ENCODE results near the gene LRBA. TPM values are rescaled to one million over a fixed set of nuclear protein-coding genes. Genes with fewer than 3 reads are reported as not detected.

The LRBA gene
- total and polyA plus RNA-seq, 9 of the 15 experiments (the other 6 are each of a cell fraction or from before 2014, with no cell fraction given), result 24.2 to 88.7 (median 59.7) TPM

GRCh38 chr4:150306719-150307118, 708.4 kb downstream of the LRBA start:
- WGBS (ENCODE audit: insufficient coverage, low coverage, missing lambda C conversion rate), result 65% methylated on average over 1 of the region's 1 CpG
- H3K4me2 ChIP-seq (ENCODE audit: insufficient read depth, low read length), result no peak overlapping the region
- intact Hi-C loops (cut with micrococcal nuclease), result no loop called here

GRCh38 chr4:150305995-150306394, 709.1 kb downstream of the LRBA start:
- Histone ChIP-seq H3K9me1 (ENCODE audit: control insufficient read depth, insufficient read depth, low read length) (no peaks in the 10 kb centered on the region), H3K9ac (ENCODE audit: insufficient read depth in 1 of 2, low read depth in 2 of 2, low read length in 2 of 2) (no peak overlapping the region), H3K79me2 (ENCODE audit: control insufficient read depth, insufficient read depth, low read length) (no peaks in the 10 kb centered on the region), H3K27me3 (ENCODE audit: control insufficient read depth in 2 of 2, insufficient read depth in 2 of 2, low read length in 2 of 2) (no peaks in the 10 kb centered on the region), H3K27ac (ENCODE audit: extremely low read depth, low read depth, low read length) (no peak overlapping the region), H3K4me1 (replicated peaks in 1 of 2; ENCODE audit: control insufficient read depth in 2 of 2, insufficient read depth in 2 of 2, low read length in 2 of 2) (peaks cover 0 to 2% of the 10 kb centered on the region in 2 experiments; a peak in 1 of 5 replicates), H3K4me3 (no peak overlapping the region), H4K20me1 (replicated peaks; ENCODE audit: control insufficient read depth, insufficient read depth, low read length) (no peaks in the 10 kb centered on the region), H3K9me3 (replicated peaks; ENCODE audit: control insufficient read depth, insufficient read depth, low read depth, low read length) (no peaks in the 10 kb centered on the region), H3K4me2 (ENCODE audit: insufficient read depth, low read length) (no peak overlapping the region), H3K36me3 (ENCODE audit: control insufficient read depth, insufficient read depth, low read length) (peaks cover 6% of the 10 kb centered on the region; the same call in 1 of the 3 replicates), H2AFZ (ENCODE audit: low read depth, low read length) (no peak overlapping the region)
- ChIA-PET POLR2A (interaction anchor here (0.7 kb wide), 1 partner anchor 9 kb away, joined by 4 read pairs; no protein-coding TSS in a partner anchor), CTCF (ENCODE audit: low intra/inter-chr PET ratio) (no interaction called here)
- WGBS (ENCODE audit: insufficient coverage, low coverage, missing lambda C conversion rate), result 82% methylated on average over 2 of the region's 2 CpGs
- no TSS peak for BruUV-seq (replicated peaks)
- ATAC-seq (no peak), DNase-seq (ENCODE audit: extremely low read depth in 1 of 4, low spot score in 3 of 4) (no peak), FAIRE-seq (no peak)
- in situ Hi-C loops (cut with MboI), result no loop called here
- intact Hi-C loops (cut with micrococcal nuclease), result no loop called here
- TF ChIP-seq NKRF (IDR thresholded peaks at IDR 0.05; ENCODE audit: borderline replicate concordance) (no peak), TCF15 (CRISPR knock-in tag; IDR thresholded peaks at IDR 0.05) (no peak), HBP1 (CRISPR knock-in tag; IDR thresholded peaks at IDR 0.05) (no peak), NR4A1 (CRISPR knock-in tag; IDR thresholded peaks at IDR 0.05) (no peak), NR4A1 (tag; IDR thresholded peaks at IDR 0.05) (no peak), JUND (IDR thresholded peaks at IDR 0.05; ENCODE audit: borderline replicate concordance, low read depth, low read length) (no peak), JUND (tag; IDR thresholded peaks at IDR 0.05; ENCODE audit: borderline replicate concordance, low read depth, low read length) (no peak), SNRNP70 (optimal IDR thresholded peaks at IDR 0.05; ENCODE audit: low read depth, low read length) (no peak), GATA2 (CRISPR knock-in tag; IDR thresholded peaks at IDR 0.05) (no peak)

More at GRCh38 chr4:150306719-150307118, 708.4 kb downstream of the LRBA start:
- H3K9ac ChIP-seq (ENCODE audit: insufficient read depth in 1 of 2, low read depth in 2 of 2, low read length in 2 of 2), result no peak overlapping the region
- no peaks in the 10 kb centered on the region for H3K79me2 ChIP-seq (ENCODE audit: control insufficient read depth, insufficient read depth, low read length)
- no peaks in the 10 kb centered on the region for H3K9me3 ChIP-seq (replicated peaks; ENCODE audit: control insufficient read depth, insufficient read depth, low read depth, low read length)
- POLR2A ChIA-PET, result interaction anchor here (0.9 kb wide), 1 partner anchor 12 kb away, joined by 3 read pairs; no protein-coding TSS in a partner anchor
- H3K27ac ChIP-seq (ENCODE audit: extremely low read depth, low read depth, low read length), result no peak overlapping the region
- DNase-seq (ENCODE audit: extremely low read depth in 1 of 4, low spot score in 3 of 4) (no peak), ATAC-seq (no peak), FAIRE-seq (no peak)
- H3K9me1 ChIP-seq (ENCODE audit: control insufficient read depth, insufficient read depth, low read length), result no peaks in the 10 kb centered on the region
- in situ Hi-C loops (cut with MboI), result no loop called here
- no TSS peak for BruUV-seq (replicated peaks)
- H3K4me1 ChIP-seq (replicated peaks in 1 of 2; ENCODE audit: control insufficient read depth in 2 of 2, insufficient read depth in 2 of 2, low read length in 2 of 2), result peaks cover 0 to 8% of the 10 kb centered on the region in 2 experiments; a peak in 2 of 5 replicates
- H2AFZ ChIP-seq (ENCODE audit: low read depth, low read length), result no peak overlapping the region
- CTCF ChIA-PET (ENCODE audit: low intra/inter-chr PET ratio), result no interaction called here
- no peak overlapping the region for H3K4me3 ChIP-seq
- H3K36me3 ChIP-seq (ENCODE audit: control insufficient read depth, insufficient read depth, low read length), result peaks cover 6% of the 10 kb centered on the region; the same call in 1 of the 3 replicates
- TF ChIP-seq BCOR (IDR thresholded peaks at IDR 0.05) (peak; percentile 44; the same call in 1 of the 2 replicates), MCM2 (IDR thresholded peaks at IDR 0.05; ENCODE audit: low read depth) (no peak), RBM25 (IDR thresholded peaks at IDR 0.05; ENCODE audit: low read depth, low read length, severe bottlenecking) (peak; percentile 96)
- H3K27me3 ChIP-seq (ENCODE audit: control insufficient read depth in 2 of 2, insufficient read depth in 2 of 2, low read length in 2 of 2), result no peaks in the 10 kb centered on the region
- H4K20me1 ChIP-seq (replicated peaks; ENCODE audit: control insufficient read depth, insufficient read depth, low read length), result no peaks in the 10 kb centered on the region

Data from K562 (cell line).